ENCODE results near the gene TRABD2B.

TRABD2B gene

GRCh38 chr1:47993881-47994625 is 3.1 kb downstream of the TRABD2B start:
- FAIRE-seq (no peak), DNase-seq (ENCODE audit: insufficient read length, low spot score) (no peak)

GRCh38 chr1:47993416-47993740 is 3.8 kb downstream of the TRABD2B start:
- DNase-seq (ENCODE audit: insufficient read length, low spot score), result no peak
- no peak for FAIRE-seq

DNA sequence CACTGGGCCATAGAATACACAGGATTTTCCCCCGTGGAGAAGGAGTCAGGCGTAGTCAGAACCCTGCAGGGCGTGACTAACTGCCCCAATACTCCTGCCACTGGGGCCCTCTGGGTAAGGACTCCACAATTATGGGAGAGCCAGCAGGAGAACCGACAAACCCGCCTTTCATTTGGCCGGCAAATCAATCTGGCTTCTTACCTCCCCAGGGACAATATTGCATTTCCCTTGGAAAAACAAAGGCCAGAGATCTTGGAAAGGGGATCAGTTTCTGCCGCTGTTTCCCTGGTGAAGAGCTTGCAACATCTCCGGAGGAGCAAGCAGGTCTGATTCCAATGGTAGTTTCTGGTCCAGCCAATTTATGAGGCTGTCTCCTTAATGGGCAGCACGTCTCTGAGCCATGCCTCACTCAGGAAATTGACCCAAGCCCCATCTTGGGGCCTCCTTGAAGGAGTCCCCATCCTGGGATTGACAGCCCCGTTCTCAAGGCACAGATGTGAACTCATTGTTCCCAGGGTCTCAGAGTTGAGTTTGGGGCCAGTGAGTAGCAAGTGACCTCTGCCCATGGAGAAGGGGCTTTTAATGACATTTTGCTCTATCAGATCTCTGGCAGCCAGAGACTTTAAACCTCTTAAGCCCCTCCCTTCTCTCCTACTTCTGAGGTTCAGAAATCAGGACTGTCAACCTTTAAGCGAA is 4.3 kb downstream of the TRABD2B start:
- no peak for DNase-seq (ENCODE audit: insufficient read length, low spot score)
- FAIRE-seq, result no peak

DNA sequence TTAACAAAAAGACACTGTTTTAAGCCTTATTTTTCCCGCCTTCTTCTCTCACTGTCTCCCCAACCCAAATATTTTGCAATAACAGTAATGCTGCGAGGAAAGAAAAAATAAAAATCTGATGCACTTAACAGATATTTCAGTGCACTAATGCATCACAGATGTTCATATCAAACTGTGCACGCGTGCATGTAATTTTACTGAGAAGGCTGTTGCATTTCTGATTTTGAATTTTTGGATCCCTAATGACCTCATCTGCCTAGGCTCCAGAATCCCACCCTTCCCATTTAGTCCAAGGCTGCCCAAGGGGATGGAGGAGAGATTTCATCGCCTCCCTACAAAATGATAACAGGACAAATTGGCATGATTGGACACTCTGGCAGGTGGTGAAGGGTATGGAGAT is 5.5 kb downstream of the TRABD2B start:
- FAIRE-seq (no peak), DNase-seq (ENCODE audit: insufficient read length, low spot score) (no peak)

GRCh38 chr1:47991187-47991586 is 6.0 kb downstream of the TRABD2B start:
- DNase-seq (ENCODE audit: insufficient read length, low spot score), result no peak
- FAIRE-seq, result no peak

GRCh38 chr1:47990286-47990685 is 6.9 kb downstream of the TRABD2B start:
- no peak for DNase-seq (ENCODE audit: insufficient read length, low spot score)
- FAIRE-seq, result no peak

GRCh38 chr1:47987601-47988000 is 9.6 kb downstream of the TRABD2B start:
- DNase-seq (ENCODE audit: insufficient read length, low spot score) (no peak), FAIRE-seq (no peak)

- DNase-seq (ENCODE audit: insufficient read length, low spot score) (no peak), FAIRE-seq (no peak)
Measured at GRCh38 chr1:47986761-47987200, 10.4 kb downstream of the TRABD2B start.

- FAIRE-seq, result no peak
Measured at GRCh38 chr1:47985018-47985417, 12.2 kb downstream of the TRABD2B start.

GRCh38 chr1:47984175-47984789 is 12.9 kb downstream of the TRABD2B start:
- DNase-seq (ENCODE audit: insufficient read length, low spot score) (no peak), FAIRE-seq (no peak)

More at GRCh38 chr1:47985018-47985417, 12.2 kb downstream of the TRABD2B start:
- DNase-seq (ENCODE audit: insufficient read length, low spot score), result no peak

DNA sequence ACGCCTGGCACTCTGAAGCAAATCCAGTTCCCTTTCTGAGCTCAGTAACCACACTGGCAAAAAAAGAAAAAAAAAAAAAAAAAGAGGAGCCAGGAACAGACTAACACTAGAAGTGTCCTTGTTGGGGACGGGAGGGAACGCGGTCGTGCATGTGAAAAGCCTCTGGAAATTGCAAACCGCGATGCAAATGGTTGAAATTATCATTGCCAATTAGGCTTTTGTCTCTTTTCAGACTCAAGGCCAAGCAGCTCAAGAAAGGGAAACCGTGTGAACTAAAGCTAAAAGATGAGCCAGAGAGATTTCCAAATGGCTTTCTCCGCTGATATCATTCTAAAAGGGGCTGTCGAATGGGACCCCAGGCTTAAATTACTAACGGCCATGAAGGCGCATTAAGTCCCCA is 13.5 kb downstream of the TRABD2B start:
- DNase-seq (ENCODE audit: insufficient read length, low spot score) (no peak), FAIRE-seq (no peak)

DNA sequence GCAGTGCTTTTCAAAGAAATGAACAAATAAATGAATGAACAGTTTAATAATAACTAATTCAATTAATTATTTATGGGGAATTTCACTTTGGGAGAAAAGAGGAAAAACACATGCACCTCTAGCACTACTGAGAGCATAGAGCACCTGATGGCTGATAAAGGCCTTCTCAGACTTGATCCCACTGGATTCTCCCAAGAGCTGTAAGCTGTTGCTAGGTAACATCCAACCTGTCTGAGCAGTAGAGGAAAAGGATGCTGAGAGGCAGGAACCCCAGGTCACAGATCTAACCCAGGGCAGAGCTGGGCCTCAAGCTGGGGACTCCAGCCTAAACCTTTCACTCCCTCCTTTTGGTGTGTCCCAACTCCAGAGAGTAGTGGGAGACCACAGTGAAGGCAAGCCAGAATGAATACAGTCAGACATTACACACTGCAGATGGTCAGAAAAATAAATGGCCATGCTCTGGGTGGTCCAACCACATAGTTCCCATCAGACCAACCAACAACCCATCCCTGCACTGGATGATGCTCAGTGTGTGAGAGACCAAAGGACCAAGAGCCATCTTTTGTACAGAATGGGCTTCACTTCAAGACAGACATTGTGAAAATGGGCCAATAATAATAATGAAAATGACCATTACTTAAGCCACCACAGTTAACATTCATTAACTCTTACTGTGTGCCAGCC is 15.4 kb downstream of the TRABD2B start:
- DNase-seq (ENCODE audit: insufficient read length, low spot score) (no peak), FAIRE-seq (no peak)

- DNase-seq (ENCODE audit: insufficient read length, low spot score), result no peak
- no peak for FAIRE-seq
Measured at GRCh38 chr1:47980501-47980900, 16.7 kb downstream of the TRABD2B start.

DNA sequence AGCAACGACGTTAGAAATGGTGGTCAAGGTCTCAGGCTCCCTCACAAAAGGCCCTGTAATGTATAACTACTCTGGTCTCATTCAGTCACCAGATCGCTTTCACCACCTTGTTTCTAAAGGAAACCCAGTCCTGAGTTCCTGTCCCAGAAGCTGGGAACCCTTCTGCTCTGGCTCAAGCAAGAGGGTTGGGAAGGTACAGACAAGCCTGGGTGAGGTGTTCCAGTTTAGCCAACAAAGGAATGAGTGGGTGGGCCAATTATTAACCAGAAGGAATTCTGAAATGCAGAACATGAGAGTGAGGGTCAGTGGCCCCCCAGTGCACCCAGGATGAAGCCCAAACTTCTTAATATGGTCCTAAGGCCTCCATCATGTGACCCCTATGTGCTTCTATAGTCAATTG is 17.5 kb downstream of the TRABD2B start:
- no peak for FAIRE-seq
- DNase-seq (ENCODE audit: insufficient read length, low spot score), result no peak

DNA sequence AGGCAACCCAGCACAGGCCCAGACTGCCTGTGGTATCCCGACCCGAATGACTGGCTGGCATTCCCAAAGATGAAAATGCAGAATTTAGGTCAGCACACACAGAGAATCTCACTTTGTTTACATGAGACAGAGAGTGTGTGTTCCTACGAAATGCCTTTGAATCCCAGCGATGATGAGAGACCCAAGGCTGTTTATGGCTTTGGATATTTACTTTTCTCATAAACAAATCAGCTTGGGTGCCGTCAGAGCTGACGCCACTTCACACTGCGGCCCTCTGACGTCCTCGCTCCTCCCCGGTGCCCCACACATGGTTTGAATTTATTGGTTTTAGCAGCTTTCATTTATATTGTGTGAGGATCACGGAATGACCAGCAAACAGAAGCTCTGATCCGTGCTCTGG is 18.7 kb downstream of the TRABD2B start:
- no peak for FAIRE-seq
- DNase-seq (ENCODE audit: insufficient read length, low spot score), result no peak

GRCh38 chr1:47976728-47977127 is 20.5 kb downstream of the TRABD2B start:
- no peak for DNase-seq (ENCODE audit: insufficient read length, low spot score)
- no peak for FAIRE-seq

DNA sequence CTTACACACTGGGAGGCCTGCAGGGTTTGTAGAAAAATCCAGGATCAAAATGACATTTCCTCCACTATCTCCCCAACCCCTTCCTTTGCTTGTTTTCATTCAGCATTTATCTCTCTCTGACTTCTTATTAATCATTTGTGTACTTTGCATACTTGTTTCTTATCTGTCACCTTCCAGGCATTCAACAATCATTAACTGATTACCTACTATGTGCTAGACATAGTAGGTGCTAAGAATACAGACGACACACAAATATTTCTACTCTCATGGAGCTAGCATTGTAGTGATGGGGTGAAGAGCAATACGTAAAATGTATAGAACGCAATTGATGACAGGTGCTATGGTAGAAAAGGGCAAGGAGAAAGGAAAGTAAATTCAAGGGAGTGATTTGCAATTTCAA is 20.9 kb downstream of the TRABD2B start:
- FAIRE-seq (no peak), DNase-seq (ENCODE audit: insufficient read length, low spot score) (no peak)

GRCh38 chr1:47975302-47975921 is 21.8 kb downstream of the TRABD2B start:
- FAIRE-seq (no peak), DNase-seq (ENCODE audit: insufficient read length, low spot score) (no peak)

DNA sequence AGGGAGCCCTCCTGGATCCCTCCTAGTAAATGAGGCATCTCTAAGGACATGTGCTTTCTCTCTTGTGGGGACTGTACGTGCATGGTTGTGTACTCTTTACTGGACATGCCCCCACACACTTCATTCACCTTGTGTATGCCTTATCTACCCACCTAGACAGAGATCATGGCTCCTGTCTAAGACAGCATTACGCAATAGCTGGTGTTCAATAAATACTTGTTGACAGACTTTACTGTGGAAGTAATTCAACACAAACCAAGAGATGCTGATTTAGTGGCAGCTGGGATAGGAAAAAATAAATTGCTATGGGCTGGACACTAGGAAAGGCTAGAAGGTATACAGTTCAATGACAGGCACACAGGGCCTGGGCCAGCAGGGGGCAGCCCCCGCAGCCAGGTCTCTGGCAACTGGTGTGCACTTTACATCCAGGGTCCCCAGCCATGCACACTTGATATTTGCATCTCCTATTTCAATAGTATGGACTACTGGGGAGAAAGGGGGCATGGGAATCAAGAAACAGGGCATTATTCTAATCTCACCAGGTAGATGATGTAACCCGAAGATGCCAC is 24.2 kb downstream of the TRABD2B start:
- FAIRE-seq, result no peak

DNA sequence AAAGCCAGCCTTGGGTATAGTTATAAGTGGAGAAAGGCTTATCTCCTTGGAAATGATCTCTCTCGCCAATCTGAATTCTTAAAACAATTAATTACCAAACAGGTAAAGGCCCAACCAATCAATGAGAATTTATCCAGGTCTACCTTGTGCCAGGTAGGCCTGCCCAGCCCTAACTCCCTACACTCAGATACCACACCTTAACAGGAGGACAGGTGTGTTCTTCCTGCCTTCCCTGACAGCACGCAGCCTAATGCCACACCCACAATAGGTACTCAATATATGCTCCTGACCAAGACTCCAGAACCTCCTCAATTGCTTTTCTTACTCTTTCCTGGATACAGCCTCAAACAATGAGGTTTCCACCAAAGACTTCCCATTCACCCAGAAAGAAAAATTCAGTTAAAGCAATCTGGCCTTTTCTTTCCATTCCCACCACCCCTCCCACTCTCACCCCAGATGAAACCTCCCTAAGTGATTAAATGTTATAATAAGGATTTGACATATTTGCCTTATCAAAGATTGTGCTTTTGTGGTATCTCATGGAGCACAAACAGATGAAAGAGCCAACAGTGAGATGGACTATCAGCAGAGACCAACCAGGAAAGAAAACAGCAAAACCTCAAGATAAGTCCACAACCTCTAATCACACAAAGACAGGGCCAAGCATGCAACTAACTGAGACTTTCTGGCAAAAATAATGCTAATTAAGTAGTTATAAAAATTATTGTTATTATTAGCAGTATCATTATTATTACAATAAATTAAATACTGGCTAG is 25.6 kb downstream of the TRABD2B start:
- no peak for DNase-seq (ENCODE audit: insufficient read length, low spot score)
- no peak for FAIRE-seq

More for the DNA sequence above, 24.2 kb downstream of the TRABD2B start:
- DNase-seq (ENCODE audit: insufficient read length, low spot score), result no peak
